Ovary (tissue), 3 donors: ENCODE results near the gene NCMAP.

ENCODE experiments used
- POLR2A ChIP-seq: fragments of 450-650 bp; IDR thresholded peaks from one replicate; pipeline ENCODE4 v1.6.1; 2017; ENCODE audit warnings: antibody characterized with exemption, mild to moderate bottlenecking, moderate library complexity
- TF ChIP-seq, protein P1 (sequence below), 3 donors: fragments of 450-650 bp in 2 of 3; fragments of 200-600 bp in 1 of 3; IDR thresholded peaks; one replicate each; pipeline versions ENCODE4 v1.5.1 to v1.8.0; 2016 to 2022; ENCODE audit warnings: antibody characterized with exemption in 3 of 3, mild to moderate bottlenecking in 1 of 3
- donor health status: DM: no; HTN: no; CAD: no.

DNA sequence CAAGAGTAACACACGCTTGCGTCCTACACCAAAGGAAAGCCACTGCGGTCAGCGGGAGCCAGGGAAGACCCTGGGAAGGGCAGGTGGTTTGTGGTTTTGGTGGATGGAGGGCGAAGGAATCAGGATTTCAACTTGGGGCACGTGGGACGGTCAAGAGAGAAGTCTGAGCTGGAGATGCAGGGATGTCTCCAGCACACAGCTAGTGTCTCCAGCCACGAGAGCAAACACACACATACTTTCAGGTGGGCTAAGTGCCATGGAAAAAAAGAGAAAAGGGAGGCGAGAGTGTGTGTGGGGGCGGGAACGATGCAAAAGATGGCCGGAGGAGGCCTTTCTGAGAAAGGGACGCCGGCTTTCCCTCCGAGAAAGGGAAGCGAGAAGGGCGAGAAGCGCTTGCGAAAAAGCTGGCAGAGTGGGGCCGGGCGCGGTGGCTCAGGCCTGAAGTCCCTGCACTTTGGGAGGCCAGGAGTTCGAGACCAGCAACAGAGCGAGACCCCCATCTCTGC, 85.8 kb downstream of the NCMAP start:
- TF ChIP-seq, protein P1, sequence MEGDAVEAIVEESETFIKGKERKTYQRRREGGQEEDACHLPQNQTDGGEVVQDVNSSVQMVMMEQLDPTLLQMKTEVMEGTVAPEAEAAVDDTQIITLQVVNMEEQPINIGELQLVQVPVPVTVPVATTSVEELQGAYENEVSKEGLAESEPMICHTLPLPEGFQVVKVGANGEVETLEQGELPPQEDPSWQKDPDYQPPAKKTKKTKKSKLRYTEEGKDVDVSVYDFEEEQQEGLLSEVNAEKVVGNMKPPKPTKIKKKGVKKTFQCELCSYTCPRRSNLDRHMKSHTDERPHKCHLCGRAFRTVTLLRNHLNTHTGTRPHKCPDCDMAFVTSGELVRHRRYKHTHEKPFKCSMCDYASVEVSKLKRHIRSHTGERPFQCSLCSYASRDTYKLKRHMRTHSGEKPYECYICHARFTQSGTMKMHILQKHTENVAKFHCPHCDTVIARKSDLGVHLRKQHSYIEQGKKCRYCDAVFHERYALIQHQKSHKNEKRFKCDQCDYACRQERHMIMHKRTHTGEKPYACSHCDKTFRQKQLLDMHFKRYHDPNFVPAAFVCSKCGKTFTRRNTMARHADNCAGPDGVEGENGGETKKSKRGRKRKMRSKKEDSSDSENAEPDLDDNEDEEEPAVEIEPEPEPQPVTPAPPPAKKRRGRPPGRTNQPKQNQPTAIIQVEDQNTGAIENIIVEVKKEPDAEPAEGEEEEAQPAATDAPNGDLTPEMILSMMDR (IDR thresholded peaks at IDR 0.05), result no peak
- TF ChIP-seq POLR2A, result no peak
